Lung (tissue), 12 donors: ENCODE measurements around the gene ASAP3. TPM values are rescaled to one million over a fixed set of nuclear protein-coding genes. Genes with fewer than 3 reads are reported as not detected.
A peak's percentile ranks its signal among the peaks of the same experiment; 100 is the strongest.

Source experiments
- ATAC-seq: fragments of 200-7000 bp; cut with Tn5 transposase; one replicate; pipeline ENCODE4 v1.9.1; 2020; ENCODE audit warnings: moderate number of reproducible peaks; ENCODE audit not compliant: insufficient read depth, low FRiP score
- DNase-seq, 3 donors: peaks; one replicate each; pipeline ENCODE4 v3.0.0-alpha.2; 2013 to 2017
- H3K27ac ChIP-seq, 2 donors: one replicate each; pipeline ENCODE4 v1.5.1; 2013; ENCODE audit warnings: mild to moderate bottlenecking in 2 of 2, moderate library complexity in 2 of 2, control low read depth in 1 of 2, inconsistent platforms in 1 of 2, low read depth in 1 of 2, low read length in 1 of 2
- H3K27me3 ChIP-seq, 3 donors: one replicate each; pipeline ENCODE4 v1.5.1; 2013; ENCODE audit warnings: low read length in 2 of 3; ENCODE audit not compliant: control insufficient read depth in 3 of 3, insufficient read depth in 3 of 3
- H3K36me3 ChIP-seq, 4 donors: one replicate each; pipeline ENCODE4 v1.5.1; 2013; ENCODE audit warnings: low read length in 4 of 4, mild to moderate bottlenecking in 1 of 4, moderate library complexity in 1 of 4; ENCODE audit not compliant: control insufficient read depth in 4 of 4, insufficient read depth in 4 of 4
- H3K4me1 ChIP-seq, 5 donors: one replicate each; pipeline ENCODE4 v1.5.1; 2013; ENCODE audit warnings: low read length in 5 of 5, mild to moderate bottlenecking in 2 of 5, moderate library complexity in 1 of 5; ENCODE audit not compliant: control insufficient read depth in 5 of 5, insufficient read depth in 5 of 5
- H3K4me3 ChIP-seq: one replicate; pipeline ENCODE4 v1.5.1; 2013; ENCODE audit warnings: mild to moderate bottlenecking, control low read depth, moderate library complexity
- H3K9ac ChIP-seq, 2 donors: one replicate each; pipeline ENCODE4 v1.5.1; 2013; ENCODE audit warnings: low read length in 2 of 2, control low read depth in 1 of 2; ENCODE audit not compliant: insufficient read depth in 1 of 2
- H3K9me3 ChIP-seq, 4 donors: one replicate each; pipeline ENCODE4 v1.5.1; 2013; ENCODE audit warnings: low read length in 3 of 4, mild to moderate bottlenecking in 1 of 4, moderate library complexity in 1 of 4; ENCODE audit not compliant: control insufficient read depth in 4 of 4, insufficient read depth in 3 of 4
- CTCF ChIP-seq: IDR thresholded peaks from 2 replicates; pipeline ENCODE4 v1.5.1; 2012; ENCODE audit warnings: mild to moderate bottlenecking; ENCODE audit errors: control extremely low read depth, extremely low read depth
- WGBS, 2 donors: extraction: QIAGEN DNeasy Blood & Tissue Kit; methylation state at CpG; one replicate each; pipeline ENCODE4 v1.1.7; 2013; 5-methylcytosine and 5-hydroxymethylcytosine counted together
- polyA plus RNA-seq, 2 donors: library from polyadenylated mRNA; stranded (reverse); fragments of 200-250 nt; gene quantifications; one replicate each; pipeline ENCODE4 v1.2.1, GENCODE V29; 2013
- total RNA-seq, 2 donors: library from RNA; depleted of rRNA in 1 of 2; stranded (reverse); fragments of >200 nt in 1 of 2; gene quantifications; one replicate each; pipeline ENCODE4 v1.2.1, GENCODE V29; 2014 to 2021
- donor health status: control.
- donor health status: control.
- donor health status: Bipolar disorder and iron deficiency.
- donor health status: healthy.
- donor health status: DM: yes; HTN: yes; CAD: no.

ASAP3 gene
- total and polyA plus RNA-seq, 4 donors: 16.9 to 38.1 (median 30.0) TPM

GRCh38 chr1:23403735-23404486, 80.1 kb downstream of the ASAP3 start:
- Histone ChIP-seq H3K4me3 (no peak overlapping the region), H3K9ac (peak overlapping the region in 1 of 2 donors; percentile 75), H3K4me1 (peaks cover 5 to 22% (median 10%) of the 10 kb centered on the region in 5 donors), H3K9me3 (no peaks in the 10 kb centered on the region), H3K27me3 (no peaks in the 10 kb centered on the region), H3K36me3 (peaks cover 0 to 6% (median 1%) of the 10 kb centered on the region in 4 donors), H3K27ac (peak overlapping the region; percentile 21 to 66)
- DNase-seq (peak; percentile 92 to 94 (median 93)), ATAC-seq (peak; percentile 88)
- peak; percentile 93 for TF ChIP-seq CTCF
- WGBS, 2 donors: 8 to 11% methylated on average over 19 of the region's 19 CpGs

DNA sequence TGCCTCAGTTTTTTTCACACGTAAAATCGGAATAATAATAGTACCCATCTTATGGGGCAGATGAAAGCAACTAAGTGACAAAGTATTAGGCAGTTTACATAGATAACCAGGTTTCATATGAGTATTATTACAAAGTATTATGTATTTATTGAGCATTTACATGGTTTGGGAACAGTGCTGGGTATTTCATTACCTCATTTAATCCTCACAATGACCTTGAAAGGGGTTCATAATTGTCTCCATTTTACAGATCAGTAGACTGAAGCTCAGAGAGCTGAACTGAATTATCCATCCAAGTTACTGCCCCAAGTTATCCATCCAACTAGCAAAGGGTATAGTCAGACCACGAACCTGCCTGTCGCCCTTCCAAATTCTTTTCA, 80.6 kb downstream of the ASAP3 start:
- Histone ChIP-seq H3K4me1 (peaks cover 5 to 22% (median 9%) of the 10 kb centered on the region in 5 donors), H3K27ac (peak overlapping the region; percentile 21 to 66), H3K9me3 (no peaks in the 10 kb centered on the region), H3K36me3 (peaks cover 0 to 1% (median under 1%) of the 10 kb centered on the region in 4 donors), H3K9ac (no peak overlapping the region), H3K27me3 (no peaks in the 10 kb centered on the region), H3K4me3 (no peak overlapping the region)
- no peak for TF ChIP-seq CTCF
- 75 to 83% methylated on average over 4 of the region's 4 CpGs for WGBS, 2 donors
- ATAC-seq: no peak
- DNase-seq: no peak

DNA sequence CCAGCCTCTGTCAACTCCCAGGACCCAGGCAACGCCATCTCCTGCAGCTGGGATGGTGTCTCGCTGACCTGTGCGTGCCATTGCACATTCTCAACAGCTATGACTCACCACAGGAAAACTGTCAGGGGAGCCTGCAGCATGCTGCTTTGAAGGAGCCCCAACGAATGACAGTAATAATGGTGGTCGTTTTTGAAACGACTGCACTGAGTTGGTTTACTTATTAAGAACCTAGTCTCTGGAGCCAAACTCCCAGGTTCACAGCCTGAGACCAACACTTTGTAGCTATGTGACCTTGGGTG, 81.0 kb downstream of the ASAP3 start:
- Histone ChIP-seq H3K4me3 (no peak overlapping the region), H3K36me3 (no peaks in the 10 kb centered on the region), H3K9me3 (no peaks in the 10 kb centered on the region), H3K27ac (peak overlapping the region in 1 of 2 donors; percentile 61), H3K4me1 (peaks cover 5 to 22% (median 9%) of the 10 kb centered on the region in 5 donors), H3K27me3 (no peaks in the 10 kb centered on the region), H3K9ac (no peak overlapping the region)
- DNase-seq (peak in 1 of 3 donors; percentile 24), ATAC-seq (no peak)
- WGBS, 2 donors: 25 to 38% methylated on average over 6 of the region's 6 CpGs
- TF ChIP-seq CTCF: no peak
